Measurements from ENCODE around the gene FCRL1. TPM values are rescaled to one million over a fixed set of nuclear protein-coding genes. Genes with fewer than 3 reads are reported as not detected.

Gene FCRL1, protein sequence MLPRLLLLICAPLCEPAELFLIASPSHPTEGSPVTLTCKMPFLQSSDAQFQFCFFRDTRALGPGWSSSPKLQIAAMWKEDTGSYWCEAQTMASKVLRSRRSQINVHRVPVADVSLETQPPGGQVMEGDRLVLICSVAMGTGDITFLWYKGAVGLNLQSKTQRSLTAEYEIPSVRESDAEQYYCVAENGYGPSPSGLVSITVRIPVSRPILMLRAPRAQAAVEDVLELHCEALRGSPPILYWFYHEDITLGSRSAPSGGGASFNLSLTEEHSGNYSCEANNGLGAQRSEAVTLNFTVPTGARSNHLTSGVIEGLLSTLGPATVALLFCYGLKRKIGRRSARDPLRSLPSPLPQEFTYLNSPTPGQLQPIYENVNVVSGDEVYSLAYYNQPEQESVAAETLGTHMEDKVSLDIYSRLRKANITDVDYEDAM
- total RNA-seq = not detected

DNA sequence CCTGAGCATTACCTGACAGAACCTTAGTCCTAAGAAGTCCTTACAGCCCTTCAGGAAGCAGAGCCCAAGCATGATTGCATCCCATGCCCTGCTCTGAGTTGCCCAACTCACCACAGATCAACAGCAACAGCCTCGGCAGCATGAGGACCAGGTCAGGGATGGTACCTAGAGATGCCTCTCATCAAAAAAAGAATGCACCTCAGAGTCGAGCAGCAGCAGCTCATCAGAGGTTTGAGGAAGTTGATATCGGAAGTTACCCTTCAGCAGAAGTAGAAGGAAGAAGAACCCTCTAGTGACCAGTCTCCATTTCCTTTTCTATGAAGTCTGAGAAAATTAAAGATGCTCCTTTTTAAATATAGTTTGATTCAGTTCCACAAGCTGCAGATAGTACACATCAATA is at the start of gene FCRL1:
FCRL1 (minus strand) TSS at position 225 of the 400 bp plus-strand sequence; CDS start at position 142, 83 bp downstream.
- DNase-seq = no peak
- Mint-ChIP-seq H3K9me3 (ENCODE audit: low read depth) (no peaks in the 10 kb centered on the region), H3K27me3 (peaks cover 4% of the 10 kb centered on the region), H3K4me1 (no peaks in the 10 kb centered on the region), H3K4me3 (no peak within 1 kb of the TSS), H3K36me3 (no peaks in the 10 kb centered on the region), H3K27ac (no peak within 1 kb of the TSS)
- no peak for ATAC-seq
- CTCF ChIA-PET = no interaction called here

DNA sequence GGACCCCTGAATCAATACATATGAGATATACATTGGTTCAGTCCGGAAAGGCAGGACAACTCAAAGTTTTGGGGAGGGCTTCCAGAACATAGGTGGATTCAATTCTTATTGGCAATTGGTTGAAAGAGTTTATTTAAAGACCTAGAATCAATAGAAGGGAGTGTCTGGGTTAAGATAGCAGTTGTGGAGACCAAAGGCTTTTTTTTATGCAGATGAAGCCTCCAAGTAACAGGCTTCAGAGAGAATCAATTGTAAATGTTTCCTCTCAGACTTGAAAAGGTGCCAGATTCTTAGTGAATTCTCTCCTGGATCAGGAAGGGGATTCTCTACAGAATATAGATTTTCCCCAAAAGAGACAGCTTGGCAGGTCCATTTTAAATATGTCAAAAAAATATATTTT is 48.7 kb upstream of the FCRL1 start:
- H3K4me3 Mint-ChIP-seq = no peak overlapping the region
- H3K9me3 Mint-ChIP-seq (ENCODE audit: low read depth) = no peaks in the 10 kb centered on the region
- no peaks in the 10 kb centered on the region for H3K4me1 Mint-ChIP-seq
- no peak for DNase-seq
- H3K27me3 Mint-ChIP-seq = peaks cover 17% of the 10 kb centered on the region
- H3K36me3 Mint-ChIP-seq = no peaks in the 10 kb centered on the region
- CTCF ChIA-PET = no interaction called here
- ATAC-seq = no peak
- H3K27ac Mint-ChIP-seq = no peak overlapping the region

DNA sequence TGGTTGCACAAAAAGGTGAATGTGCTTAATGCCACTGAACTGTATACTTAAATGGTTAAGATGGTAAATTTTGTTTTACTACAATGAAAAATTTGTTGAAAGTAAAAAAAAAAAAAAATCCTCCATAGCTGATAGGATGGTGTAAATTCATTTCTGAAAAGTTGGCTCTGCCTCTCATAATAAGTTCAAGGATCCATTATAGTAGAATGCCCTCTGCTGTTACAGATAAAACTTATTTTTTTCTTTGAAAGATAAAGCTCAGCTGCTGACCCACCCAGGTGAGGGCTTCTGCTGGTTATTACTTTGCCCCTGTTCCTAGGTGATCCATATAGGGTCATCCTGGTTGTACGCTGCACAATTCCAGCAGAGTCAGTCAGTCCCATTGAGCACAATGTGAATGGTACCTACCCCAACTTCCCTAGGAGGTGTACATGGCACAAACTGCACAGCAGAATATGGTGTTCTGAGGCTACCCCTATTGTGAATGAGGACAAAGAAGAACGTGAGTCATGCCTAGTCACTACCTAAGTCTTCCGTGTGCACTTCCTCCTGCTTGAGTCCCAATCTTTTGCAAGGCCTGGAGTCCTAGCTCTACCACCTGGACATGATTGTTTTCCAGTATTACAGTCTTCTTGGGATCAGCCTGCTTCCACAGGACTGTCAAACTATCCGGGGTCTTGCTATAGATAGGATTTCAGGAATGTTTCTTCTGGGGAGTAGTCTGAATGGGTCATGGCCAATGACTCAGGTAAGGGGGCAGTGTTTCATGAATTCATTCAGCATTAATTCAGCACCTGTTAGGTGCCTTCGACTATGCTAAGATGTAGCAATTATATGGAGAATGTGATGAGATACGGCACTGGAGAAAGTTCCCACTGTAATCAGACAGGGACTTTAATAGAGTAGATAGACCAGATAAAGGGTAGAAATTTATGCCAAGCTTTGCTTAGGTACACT is 42.5 kb upstream of the FCRL1 start:
- H3K9me3 Mint-ChIP-seq (ENCODE audit: low read depth) = no peaks in the 10 kb centered on the region
- ATAC-seq = no peak
- no peaks in the 10 kb centered on the region for H3K4me1 Mint-ChIP-seq
- no peak overlapping the region for H3K4me3 Mint-ChIP-seq
- H3K27ac Mint-ChIP-seq = no peak overlapping the region
- peaks cover 6% of the 10 kb centered on the region for H3K27me3 Mint-ChIP-seq
- no peaks in the 10 kb centered on the region for H3K36me3 Mint-ChIP-seq
- CTCF ChIA-PET = no interaction called here
- DNase-seq = no peak

DNA sequence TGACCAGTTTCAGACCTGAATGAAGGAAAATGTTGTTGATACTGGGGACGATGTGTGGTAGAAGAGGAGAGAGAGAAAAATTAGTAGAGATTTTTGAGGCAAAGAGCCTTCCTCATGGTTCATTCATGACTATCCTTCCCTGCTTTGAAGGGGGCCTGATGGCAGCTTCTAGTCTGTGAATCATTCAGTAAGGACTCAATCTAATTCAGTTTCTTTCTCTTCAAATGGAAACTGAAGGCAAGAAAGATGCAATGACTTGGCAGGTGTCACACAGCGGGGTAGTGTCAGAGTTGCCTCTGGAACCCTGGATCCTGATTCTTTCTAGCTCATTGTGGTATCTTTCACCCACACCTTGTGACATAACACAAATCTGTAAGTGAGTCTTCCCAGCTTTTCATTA is 36.6 kb upstream of the FCRL1 start:
- Mint-ChIP-seq H3K36me3 (no peaks in the 10 kb centered on the region), H3K9me3 (ENCODE audit: low read depth) (no peaks in the 10 kb centered on the region), H3K27ac (no peak overlapping the region), H3K4me3 (no peak overlapping the region), H3K4me1 (no peaks in the 10 kb centered on the region), H3K27me3 (peaks cover 2% of the 10 kb centered on the region)
- CTCF ChIA-PET = no interaction called here
- ATAC-seq (no peak), DNase-seq (no peak)

DNA sequence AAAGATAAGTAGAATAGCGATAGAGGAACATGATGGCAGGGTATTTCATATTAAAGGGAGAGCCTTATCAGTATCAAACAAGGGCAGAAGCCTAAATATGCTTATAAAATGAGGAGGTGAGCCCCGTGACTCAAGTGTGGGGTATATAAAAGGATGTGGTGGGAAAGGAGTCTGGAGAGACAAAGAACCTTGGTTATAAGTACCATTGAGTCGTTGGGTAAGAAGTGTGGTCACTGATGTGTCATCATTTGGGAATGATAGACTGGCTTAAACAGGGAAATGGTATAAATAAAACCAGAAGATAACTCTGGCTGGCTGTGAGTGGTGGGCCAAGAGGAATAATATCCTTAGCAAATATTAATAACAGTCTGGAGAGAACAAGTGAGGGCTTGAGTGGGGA is 32.6 kb upstream of the FCRL1 start:
- H3K36me3 Mint-ChIP-seq = no peaks in the 10 kb centered on the region
- no peaks in the 10 kb centered on the region for H3K9me3 Mint-ChIP-seq (ENCODE audit: low read depth)
- no peak for DNase-seq
- CTCF ChIA-PET = no interaction called here
- no peaks in the 10 kb centered on the region for H3K4me1 Mint-ChIP-seq
- ATAC-seq = no peak
- no peak overlapping the region for H3K4me3 Mint-ChIP-seq
- no peak overlapping the region for H3K27ac Mint-ChIP-seq
- H3K27me3 Mint-ChIP-seq = peaks cover 2% of the 10 kb centered on the region

DNA sequence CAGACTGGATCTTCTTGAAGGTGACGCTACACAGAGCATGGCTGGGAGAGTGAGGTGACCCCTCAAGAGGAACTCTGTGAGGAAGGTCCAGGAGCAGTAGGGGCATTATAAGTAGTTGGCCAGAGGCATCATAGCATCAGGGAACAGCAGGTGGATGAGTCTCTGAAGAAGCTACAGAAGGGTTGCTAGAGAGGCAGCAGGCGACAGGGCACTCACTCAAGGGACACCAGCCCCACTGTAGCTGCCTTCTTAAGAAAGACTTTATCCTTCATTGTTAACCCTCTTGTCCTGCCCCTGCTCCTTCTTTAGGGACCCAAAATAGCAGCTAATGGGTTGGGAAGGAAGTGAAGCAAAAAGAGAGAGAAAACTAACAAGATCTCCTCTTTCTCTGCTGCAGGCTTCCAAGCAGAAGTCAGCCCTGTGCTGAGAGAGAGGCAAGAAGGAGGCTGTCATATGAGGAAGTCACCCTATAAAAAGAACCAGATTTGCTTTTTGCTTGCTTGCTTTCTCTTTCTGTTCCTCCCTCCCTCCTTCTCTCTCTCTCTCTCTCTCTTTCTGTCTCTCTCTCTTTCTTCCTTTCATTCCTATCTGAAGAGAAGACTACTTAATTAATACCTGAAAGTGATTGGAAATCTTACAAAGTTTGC is 29.4 kb upstream of the FCRL1 start:
- CTCF ChIA-PET = no interaction called here
- no peaks in the 10 kb centered on the region for H3K4me1 Mint-ChIP-seq
- ATAC-seq = no peak
- peaks cover 3% of the 10 kb centered on the region for H3K27me3 Mint-ChIP-seq
- H3K4me3 Mint-ChIP-seq = no peak overlapping the region
- H3K9me3 Mint-ChIP-seq (ENCODE audit: low read depth) = no peaks in the 10 kb centered on the region
- DNase-seq = no peak
- H3K36me3 Mint-ChIP-seq = no peaks in the 10 kb centered on the region
- no peak overlapping the region for H3K27ac Mint-ChIP-seq

DNA sequence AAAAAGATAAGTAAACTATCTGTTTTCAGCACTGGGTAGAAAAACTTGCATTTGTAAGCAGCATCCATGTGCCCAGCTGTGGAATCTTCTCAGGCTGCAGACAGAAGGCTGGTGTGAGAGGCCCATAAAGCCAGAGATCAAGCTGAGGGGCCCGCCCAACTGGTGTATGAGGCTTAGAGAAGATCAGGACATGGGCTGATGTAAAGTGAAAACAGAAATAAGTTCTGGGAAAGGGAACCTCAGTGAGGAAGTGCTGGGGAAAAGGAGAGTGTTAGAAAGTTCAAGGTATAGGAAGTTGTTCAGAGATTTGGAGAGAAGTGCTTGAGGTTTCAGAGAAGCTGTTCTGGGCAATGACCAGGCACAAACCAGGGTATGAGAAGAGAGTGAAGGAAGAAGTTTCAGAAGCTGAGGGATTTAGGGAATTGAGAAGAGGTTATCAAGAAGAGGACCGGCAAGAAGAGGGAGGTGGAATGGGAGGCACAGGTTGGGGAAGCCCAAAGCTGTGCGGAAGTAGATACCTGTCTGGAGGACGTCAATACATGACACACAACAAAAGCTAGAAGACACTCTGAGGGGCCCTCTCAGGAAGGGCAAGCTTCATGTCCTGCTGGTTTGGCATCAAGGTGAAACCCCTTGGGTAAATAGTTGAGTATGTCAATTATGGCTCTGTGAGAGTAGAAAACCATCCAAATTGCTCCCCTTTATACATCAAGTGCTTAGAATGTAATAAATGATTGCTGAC is 24.3 kb upstream of the FCRL1 start:
- CTCF ChIA-PET = interaction anchor here (1.0 kb wide), 1 partner anchor 264 kb away, joined by 3 read pairs; no protein-coding TSS in a partner anchor
- Mint-ChIP-seq H3K9me3 (ENCODE audit: low read depth) (no peaks in the 10 kb centered on the region), H3K27ac (no peak overlapping the region), H3K4me3 (no peak overlapping the region), H3K4me1 (no peaks in the 10 kb centered on the region), H3K27me3 (peaks cover 4% of the 10 kb centered on the region), H3K36me3 (no peaks in the 10 kb centered on the region)
- DNase-seq (no peak), ATAC-seq (no peak)

DNA sequence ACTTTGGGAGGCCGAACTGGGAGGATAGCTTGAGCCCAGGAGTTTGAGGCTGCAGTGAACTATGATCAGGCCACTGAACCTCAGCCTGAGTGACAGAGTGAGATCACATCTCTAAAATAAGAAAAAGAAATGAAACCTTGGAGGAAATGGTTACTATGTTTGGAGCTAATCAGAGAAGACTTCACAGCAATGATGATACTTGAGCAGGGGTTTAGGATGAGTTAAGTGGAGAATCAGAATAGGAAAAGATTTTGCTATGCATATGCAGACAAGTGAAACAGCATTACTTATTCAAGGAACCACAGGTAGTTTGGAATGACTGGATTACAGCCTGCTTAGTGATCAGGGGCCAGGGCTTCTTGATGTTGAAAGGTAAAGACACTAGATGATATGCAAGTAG is 23.0 kb upstream of the FCRL1 start:
- Mint-ChIP-seq H3K27ac (no peak overlapping the region), H3K27me3 (peaks cover 4% of the 10 kb centered on the region), H3K4me3 (no peak overlapping the region), H3K36me3 (no peaks in the 10 kb centered on the region), H3K9me3 (ENCODE audit: low read depth) (no peaks in the 10 kb centered on the region), H3K4me1 (no peaks in the 10 kb centered on the region)
- CTCF ChIA-PET = no interaction called here
- no peak for ATAC-seq
- no peak for DNase-seq

DNA sequence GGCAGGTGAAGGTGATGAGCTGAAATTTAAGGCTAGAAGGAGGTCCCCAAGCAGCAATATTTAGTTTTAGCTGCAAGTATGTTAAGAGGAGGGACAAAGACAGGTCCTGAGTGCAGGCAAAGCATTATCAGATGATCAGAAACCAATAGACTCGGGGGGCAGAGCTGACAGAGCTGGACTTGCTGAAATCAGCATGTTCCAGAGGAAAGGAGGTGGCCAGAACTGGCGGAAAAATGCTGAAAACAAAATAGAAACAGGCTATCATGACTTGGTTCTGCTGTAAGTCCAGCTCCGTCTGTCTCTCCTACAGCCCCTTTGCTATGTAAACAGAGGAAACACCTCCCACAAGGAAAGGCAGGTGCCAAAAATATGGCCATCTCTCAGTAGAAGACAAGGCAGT is 21.8 kb upstream of the FCRL1 start, which contains the start of gene CD5L:
CD5L (minus strand) TSS at position 101 of the 400 bp plus-strand sequence. CDS start 107 bp downstream, outside the sequence.
- Mint-ChIP-seq H3K27ac (no peak within 1 kb of the TSS), H3K27me3 (peaks cover 4% of the 10 kb centered on the region), H3K36me3 (no peaks in the 10 kb centered on the region), H3K4me3 (no peak within 1 kb of the TSS), H3K9me3 (ENCODE audit: low read depth) (no peaks in the 10 kb centered on the region), H3K4me1 (no peaks in the 10 kb centered on the region)
- no peak for DNase-seq
- no peak for ATAC-seq
- CTCF ChIA-PET = no interaction called here

DNA sequence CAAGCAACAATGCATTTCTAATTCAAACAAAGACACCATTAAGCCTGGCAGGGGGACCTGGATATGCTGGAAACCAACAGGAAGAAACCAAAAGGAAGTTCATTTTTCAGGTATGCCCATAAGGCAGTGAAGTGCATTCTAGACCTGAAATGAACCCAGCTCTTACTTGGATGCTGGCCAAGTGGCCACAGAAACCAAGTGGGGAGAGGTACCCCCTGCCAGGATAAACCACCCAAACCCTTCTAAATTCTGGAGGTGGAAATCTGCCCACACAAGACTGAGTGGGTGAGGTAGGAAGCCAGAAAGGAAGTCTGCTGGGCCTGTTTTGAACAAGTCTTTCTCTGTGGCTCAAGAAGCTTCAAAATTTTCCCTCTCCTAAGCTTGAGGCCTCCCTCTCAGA is 19.0 kb upstream of the FCRL1 start:
- Mint-ChIP-seq H3K4me3 (no peak overlapping the region), H3K9me3 (ENCODE audit: low read depth) (no peaks in the 10 kb centered on the region), H3K36me3 (no peaks in the 10 kb centered on the region), H3K27me3 (peaks cover 4% of the 10 kb centered on the region), H3K4me1 (no peaks in the 10 kb centered on the region), H3K27ac (no peak overlapping the region)
- ATAC-seq (no peak), DNase-seq (no peak)
- CTCF ChIA-PET = interaction anchor here (0.6 kb wide), 1 partner anchor 13 kb away, joined by 3 read pairs; no protein-coding TSS in a partner anchor

DNA sequence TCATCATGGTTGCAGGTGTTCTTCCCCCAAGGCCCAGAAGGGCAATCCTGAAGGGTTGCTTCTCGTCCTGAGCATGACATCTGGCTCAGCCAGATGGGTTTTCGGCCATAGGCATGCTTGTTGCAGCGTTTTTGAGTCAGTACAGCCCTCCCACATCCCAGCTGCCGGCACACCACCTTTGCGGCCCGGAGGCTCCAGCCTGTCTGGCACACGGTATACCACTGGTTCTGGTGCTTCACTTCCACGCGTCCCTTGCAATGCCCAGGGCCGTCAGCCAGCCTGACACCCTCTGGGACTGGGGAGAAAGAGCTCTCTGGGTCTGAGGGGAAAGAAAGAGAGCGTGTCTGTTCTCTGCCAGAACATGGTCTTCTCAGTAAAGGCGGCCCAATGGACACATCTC is 14.5 kb upstream of the FCRL1 start:
- Mint-ChIP-seq H3K27ac (no peak overlapping the region), H3K27me3 (peaks cover 6% of the 10 kb centered on the region), H3K36me3 (no peaks in the 10 kb centered on the region), H3K9me3 (ENCODE audit: low read depth) (no peaks in the 10 kb centered on the region), H3K4me1 (no peaks in the 10 kb centered on the region), H3K4me3 (no peak overlapping the region)
- CTCF ChIA-PET = no interaction called here
- no peak for ATAC-seq
- no peak for DNase-seq

DNA sequence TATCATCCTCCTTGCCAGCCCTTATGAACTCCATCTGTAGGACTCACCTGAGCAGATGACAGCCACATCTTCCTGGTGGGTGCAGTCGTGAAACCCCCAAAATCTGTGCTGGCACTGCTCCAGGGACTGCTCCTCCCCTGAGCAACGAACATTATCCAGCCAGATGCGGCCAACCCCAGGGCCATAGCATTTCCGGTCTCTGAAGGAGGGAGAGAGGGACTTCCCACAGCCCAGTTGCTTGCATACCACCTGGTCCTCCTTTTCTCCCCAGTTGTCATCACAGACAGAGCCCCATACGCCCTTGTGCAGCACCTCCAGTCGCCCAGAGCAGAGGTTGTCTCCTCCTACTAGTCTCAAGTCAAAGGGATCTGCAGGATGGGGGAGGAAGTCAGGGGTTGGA is 13.2 kb upstream of the FCRL1 start:
- H3K27ac Mint-ChIP-seq = no peak overlapping the region
- H3K27me3 Mint-ChIP-seq = peaks cover 6% of the 10 kb centered on the region
- H3K4me3 Mint-ChIP-seq = no peak overlapping the region
- H3K4me1 Mint-ChIP-seq = no peaks in the 10 kb centered on the region
- no peaks in the 10 kb centered on the region for H3K36me3 Mint-ChIP-seq
- H3K9me3 Mint-ChIP-seq (ENCODE audit: low read depth) = no peaks in the 10 kb centered on the region
- CTCF ChIA-PET = no interaction called here
- ATAC-seq (no peak), DNase-seq (no peak)

Measured in activated CD8-positive, alpha-beta memory T cell treated with anti-CD3 and anti-CD28 coated beads, Interleukin-2, amount 10 ng/mL, durations not matched to agents 7 days and 5 days (primary cell).